ENCODE measurements around the gene OTUD4.

DNA sequence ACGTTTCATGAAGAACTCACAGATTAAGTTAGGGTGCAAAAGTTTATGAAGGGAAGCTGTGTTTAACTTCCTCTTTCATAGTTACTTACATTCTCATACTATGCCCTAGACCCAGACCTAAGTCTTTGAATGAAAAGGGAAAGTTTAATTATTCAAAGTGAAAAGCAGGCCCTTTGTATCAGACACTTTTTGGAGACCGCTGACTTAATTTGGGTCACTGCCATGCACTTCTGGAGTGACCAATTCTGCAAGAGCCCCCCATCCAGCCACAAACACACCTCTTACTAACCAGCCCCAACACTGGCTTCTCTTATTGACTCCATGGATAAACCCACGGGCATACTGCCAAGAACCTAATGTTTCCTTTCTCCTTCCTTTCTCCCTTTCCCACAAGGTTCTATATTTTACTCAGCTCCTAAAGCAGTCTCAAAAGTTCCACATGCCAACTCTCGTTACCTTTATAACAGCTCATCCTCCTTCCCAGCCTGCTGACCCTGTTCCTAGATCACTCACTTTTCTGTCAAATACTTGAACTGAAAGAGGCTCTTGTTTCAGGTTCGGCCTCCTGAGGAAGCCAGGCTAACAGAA lies 47.8 kb downstream of the OTUD4 start:
- TF ChIP-seq, protein P1, sequence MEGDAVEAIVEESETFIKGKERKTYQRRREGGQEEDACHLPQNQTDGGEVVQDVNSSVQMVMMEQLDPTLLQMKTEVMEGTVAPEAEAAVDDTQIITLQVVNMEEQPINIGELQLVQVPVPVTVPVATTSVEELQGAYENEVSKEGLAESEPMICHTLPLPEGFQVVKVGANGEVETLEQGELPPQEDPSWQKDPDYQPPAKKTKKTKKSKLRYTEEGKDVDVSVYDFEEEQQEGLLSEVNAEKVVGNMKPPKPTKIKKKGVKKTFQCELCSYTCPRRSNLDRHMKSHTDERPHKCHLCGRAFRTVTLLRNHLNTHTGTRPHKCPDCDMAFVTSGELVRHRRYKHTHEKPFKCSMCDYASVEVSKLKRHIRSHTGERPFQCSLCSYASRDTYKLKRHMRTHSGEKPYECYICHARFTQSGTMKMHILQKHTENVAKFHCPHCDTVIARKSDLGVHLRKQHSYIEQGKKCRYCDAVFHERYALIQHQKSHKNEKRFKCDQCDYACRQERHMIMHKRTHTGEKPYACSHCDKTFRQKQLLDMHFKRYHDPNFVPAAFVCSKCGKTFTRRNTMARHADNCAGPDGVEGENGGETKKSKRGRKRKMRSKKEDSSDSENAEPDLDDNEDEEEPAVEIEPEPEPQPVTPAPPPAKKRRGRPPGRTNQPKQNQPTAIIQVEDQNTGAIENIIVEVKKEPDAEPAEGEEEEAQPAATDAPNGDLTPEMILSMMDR (IDR thresholded peaks at IDR 0.05): no peak
- TF ChIP-seq POLR2AphosphoS5 (IDR thresholded peaks at IDR 0.05): no peak
- no peak for TF ChIP-seq POLR2A (IDR thresholded peaks at IDR 0.05)
